Heart left ventricle (tissue), 16 donors: ENCODE data around the gene HDLBP. TPM values are rescaled to one million over a fixed set of nuclear protein-coding genes. Genes with fewer than 3 reads are reported as not detected.

Experiments used
- ATAC-seq, 4 donors: fragments of 200-7000 bp; cut with Tn5 transposase; one replicate each; pipeline ENCODE4 v1.9.1; 2020 to 2022; ENCODE audit warnings: moderate library complexity in 4 of 4, mild to moderate bottlenecking in 3 of 4, moderate number of reproducible peaks in 1 of 4
- DNase-seq, 5 donors: peaks; one replicate each; pipeline ENCODE4 v3.0.0-alpha.2; 2020
- H3K27ac ChIP-seq, 12 donors: fragments of 200-600 bp; sonication (generic) in 4 of 12; one replicate each; pipeline versions ENCODE4 v1.5.0 to v1.8.0; 2016 to 2022; ENCODE audit warnings: mild to moderate bottlenecking in 2 of 12
- H3K27me3 ChIP-seq, 9 donors: fragments of 200-600 bp; sonication (generic) in 2 of 9; one replicate each; pipeline versions ENCODE4 v1.5.1 to v1.8.0; 2016 to 2022; ENCODE audit warnings: mild to moderate bottlenecking in 3 of 9
- H3K36me3 ChIP-seq, 9 donors: fragments of 200-600 bp; sonication (generic) in 2 of 9; one replicate each; pipeline versions ENCODE4 v1.5.0 to v1.8.0; 2018 to 2022; ENCODE audit warnings: mild to moderate bottlenecking in 2 of 9
- H3K4me1 ChIP-seq, 12 donors: fragments of 200-600 bp; sonication (generic) in 4 of 12; one replicate each; pipeline versions ENCODE4 v1.5.0 to v1.8.0; 2016 to 2022; ENCODE audit warnings: mild to moderate bottlenecking in 3 of 12
- H3K4me3 ChIP-seq, 12 donors: fragments of 200-600 bp; sonication (generic) in 4 of 12; one replicate each; pipeline versions ENCODE4 v1.5.0 to v1.8.0; 2017 to 2022; ENCODE audit warnings: mild to moderate bottlenecking in 9 of 12, moderate library complexity in 4 of 12
- H3K9me3 ChIP-seq, 12 donors: fragments of 200-600 bp; sonication (generic) in 4 of 12; one replicate each; pipeline versions ENCODE4 v1.5.0 to v1.8.0; 2016 to 2022; ENCODE audit warnings: mild to moderate bottlenecking in 1 of 12
- POLR2A ChIP-seq, 2 donors: fragments of 450-650 bp; IDR thresholded peaks; one replicate each; pipeline ENCODE4 v1.6.1; 2017; ENCODE audit warnings: antibody characterized with exemption in 2 of 2, mild to moderate bottlenecking in 2 of 2, moderate library complexity in 2 of 2
- WGBS, 4 donors: extraction: QIAGEN DNeasy Blood & Tissue Kit in 2 of 4; methylation state at CpG; one replicate each; pipeline versions ENCODE4 v1.1.5 to v1.1.7; 2013 to 2018; 5-methylcytosine and 5-hydroxymethylcytosine counted together
- intact Hi-C, 10 donors: fragments of 100-400 bp; cut with DNase I; formaldehyde crosslinking; loops; one replicate each; pipeline versions ENCODE4 v1.11.1 to v1.14.2; 2022
- polyA plus RNA-seq, 2 donors: library from polyadenylated mRNA; stranded (reverse); fragments of 200-250 nt; gene quantifications; one replicate each; pipeline ENCODE4 v1.2.3, GENCODE V29; 2013
- total RNA-seq, 9 donors: library from RNA; depleted of rRNA in 2 of 9; stranded (reverse); fragments of >200 nt in 2 of 9; fragmentation: NEBNext Ultra II Directional in 3 of 9; extraction: Animal tissue kit (Norgen Biotek cat#: 25700) in 3 of 9; gene quantifications; one replicate each; pipeline versions ENCODE4 v1.1.0 to v1.2.4, GENCODE V29; 2016 to 2023
- TF ChIP-seq, protein P1 (sequence below), 12 donors: fragments of 200-600 bp; sonication (generic) in 4 of 12; IDR thresholded peaks; one replicate each; pipeline versions ENCODE4 v1.5.0 to v1.8.0; 2018 to 2022; ENCODE audit warnings: antibody characterized with exemption in 12 of 12, mild to moderate bottlenecking in 5 of 12
- donor health status: ischemic (EF 13 %, LVEDD 7.1; RV severe dilation, severe dysfunction).
- donor health status: healthy with polysubstance abuse.
- donor health status: DM: no; HTN: yes; CAD: no.
- donor health status: DM: no; HTN: no; CAD: no.
- donor health status: ischemic (EF 25% LVEDD 6.9; RV normal size, moderate dysfunction).
- donor health status: ischemic (EF 25% LVEDD 5.7; RV mildly dilated, moderate dysfunction).
- donor health status: healthy.
- donor health status: DM: yes; HTN: yes; CAD: no.
- donor health status: ischemic (EF 35%, LVEDD 5.7; RV mildly dilated, moderate dysfunction).
- donor health status: nonischemic (EF 11% LVEDD 7.7; RV severe dilation, severe dysfunction).
- donor health status: DM: yes; HTN: yes; CAD: no.
- donor health status: PGD.
- donor health status: ischemic (EF 29% LVEDD 5.4; RV normal size, mild dysfunction).
- donor health status: nonischemic (EF 23%, LVEDD 6.1; RV moderate dilation, normal function).

HDLBP gene
- total and polyA plus RNA-seq, 11 donors = 220 to 407 (median 343) TPM

DNA sequence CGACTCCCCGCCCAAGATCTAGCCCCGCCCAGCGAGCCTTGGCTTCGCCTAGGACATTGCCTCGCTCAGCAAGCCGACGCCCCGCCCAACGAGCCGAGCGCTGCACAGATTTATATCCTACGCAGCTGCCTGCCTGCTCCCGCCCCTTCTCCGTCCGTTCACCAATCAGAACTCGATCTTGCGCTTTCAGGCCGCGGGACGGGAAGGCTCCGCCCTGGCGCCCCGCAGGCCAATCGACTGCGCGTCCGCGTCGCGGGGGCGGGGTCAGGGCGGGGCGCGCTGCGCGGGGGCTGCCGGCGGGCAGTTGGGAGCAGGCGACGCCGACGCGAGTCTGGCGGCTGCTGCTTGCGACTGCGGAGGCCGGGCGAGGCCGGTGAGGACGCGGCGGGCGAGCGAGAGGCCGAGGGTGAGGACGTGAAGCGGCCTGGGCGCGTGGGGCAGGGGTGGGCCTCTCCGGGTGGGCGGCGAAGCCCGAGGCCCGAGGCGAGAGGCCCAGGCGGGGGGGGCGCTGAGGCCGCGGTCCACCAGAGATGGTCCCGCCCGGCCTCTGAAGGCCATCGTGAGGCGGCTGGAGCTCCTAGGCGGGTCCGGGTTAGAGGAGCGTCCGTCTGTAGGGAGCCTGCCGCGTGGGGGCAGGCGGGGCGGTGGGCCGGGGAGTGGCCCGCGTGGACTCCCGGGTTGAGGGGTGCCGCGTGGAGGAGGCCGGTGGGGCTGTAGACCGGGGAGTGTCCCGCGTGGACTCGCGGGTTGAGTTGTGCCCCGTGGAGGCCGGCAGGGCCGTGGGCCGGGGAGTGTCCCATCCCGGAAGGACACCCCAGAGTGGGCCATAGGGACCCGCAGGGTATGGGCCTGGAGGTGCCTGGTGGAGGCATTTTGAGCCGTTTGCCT is 40.8 kb upstream of the HDLBP start, which contains the start of gene FARP2:
TSS of gene FARP2 (plus strand) at position 303 of the 888 bp plus-strand sequence. CDS start 16,823 bp downstream, outside the sequence.
- H3K9me3 ChIP-seq = no peaks in the 10 kb centered on the region
- peak; percentile 99 to 100 (median 100) for DNase-seq
- H3K4me1 ChIP-seq = peaks cover 0 to 40% (median 19%) of the 10 kb centered on the region in 12 donors
- WGBS, 4 donors = 0 to 3% (median 0%) methylated on average over 16 to 101 of the region's 101 CpGs
- peak within 1 kb of the TSS; percentile 60 to 97 (median 88) for H3K4me3 ChIP-seq
- peak; percentile 91 to 96 (median 94) for ATAC-seq
- H3K36me3 ChIP-seq = peaks cover 0 to 36% (median 33%) of the 10 kb centered on the region in 9 donors
- H3K27ac ChIP-seq = peak within 1 kb of the TSS; percentile 16 to 93 (median 86)
- intact Hi-C loops = loop anchor here in 4 of 10 donors (1.0 to 10.0 kb wide), 6 partner anchors 36 to 259 kb away; partner anchors contain the start of genes HDLBP (in 3 of the 4) and SEPTIN2 (in 3 of the 4)
- no peaks in the 10 kb centered on the region for H3K27me3 ChIP-seq
- TF ChIP-seq, protein P1, sequence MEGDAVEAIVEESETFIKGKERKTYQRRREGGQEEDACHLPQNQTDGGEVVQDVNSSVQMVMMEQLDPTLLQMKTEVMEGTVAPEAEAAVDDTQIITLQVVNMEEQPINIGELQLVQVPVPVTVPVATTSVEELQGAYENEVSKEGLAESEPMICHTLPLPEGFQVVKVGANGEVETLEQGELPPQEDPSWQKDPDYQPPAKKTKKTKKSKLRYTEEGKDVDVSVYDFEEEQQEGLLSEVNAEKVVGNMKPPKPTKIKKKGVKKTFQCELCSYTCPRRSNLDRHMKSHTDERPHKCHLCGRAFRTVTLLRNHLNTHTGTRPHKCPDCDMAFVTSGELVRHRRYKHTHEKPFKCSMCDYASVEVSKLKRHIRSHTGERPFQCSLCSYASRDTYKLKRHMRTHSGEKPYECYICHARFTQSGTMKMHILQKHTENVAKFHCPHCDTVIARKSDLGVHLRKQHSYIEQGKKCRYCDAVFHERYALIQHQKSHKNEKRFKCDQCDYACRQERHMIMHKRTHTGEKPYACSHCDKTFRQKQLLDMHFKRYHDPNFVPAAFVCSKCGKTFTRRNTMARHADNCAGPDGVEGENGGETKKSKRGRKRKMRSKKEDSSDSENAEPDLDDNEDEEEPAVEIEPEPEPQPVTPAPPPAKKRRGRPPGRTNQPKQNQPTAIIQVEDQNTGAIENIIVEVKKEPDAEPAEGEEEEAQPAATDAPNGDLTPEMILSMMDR (IDR thresholded peaks at IDR 0.05) = peak in 1 of 12 donors; percentile 7
- TF ChIP-seq POLR2A (IDR thresholded peaks at IDR 0.05) = peak in 1 of 2 donors; percentile 91

DNA sequence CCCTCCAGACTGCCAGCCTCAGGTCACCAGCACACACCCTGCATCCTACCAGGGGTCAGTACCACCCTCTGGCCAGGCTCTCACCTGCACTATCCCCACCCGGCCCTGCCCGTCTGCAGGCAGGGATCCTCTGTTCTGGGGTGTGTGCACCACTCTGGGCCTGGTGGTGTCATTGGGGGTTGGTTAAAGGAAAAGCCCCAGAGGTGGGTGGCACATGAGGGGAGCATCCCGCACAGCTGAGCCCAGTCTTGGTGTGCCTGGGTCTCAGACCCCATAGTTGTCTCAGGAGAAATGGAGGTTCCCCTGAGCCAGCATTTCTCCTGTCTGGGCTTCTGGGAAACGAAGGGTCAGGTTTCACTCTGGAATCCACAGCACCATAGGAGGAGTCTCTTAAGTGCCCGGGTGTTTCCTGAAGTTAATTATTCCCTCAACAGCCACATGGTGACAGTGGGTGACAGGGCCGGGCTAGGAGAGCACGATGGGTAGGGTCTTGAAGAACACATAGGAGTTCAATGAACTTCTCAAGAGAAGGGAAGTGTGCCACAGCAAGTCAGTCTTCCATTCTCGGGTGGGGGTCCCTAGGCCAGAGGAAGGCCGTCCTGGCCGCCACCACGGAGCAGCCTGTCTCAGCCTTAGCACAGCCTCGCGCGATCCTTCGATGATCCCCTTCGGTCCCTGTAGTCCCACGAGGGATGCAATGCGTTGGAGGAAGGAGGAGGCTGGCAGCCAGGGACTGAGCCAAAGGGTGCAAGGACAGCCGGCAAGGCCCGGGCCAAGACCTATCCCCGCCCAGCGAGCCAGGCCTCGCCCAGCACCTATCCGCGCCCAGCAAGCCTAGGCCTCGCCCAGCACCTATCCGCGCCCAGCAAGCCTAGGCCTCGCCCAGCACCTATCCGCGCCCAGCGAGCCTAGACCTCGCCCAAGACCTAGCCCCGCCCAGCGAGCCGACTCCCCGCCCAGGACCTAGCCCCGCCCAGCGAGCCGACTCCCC is 39.5 kb upstream of the HDLBP start:
- Histone ChIP-seq H3K27ac (peak overlapping the region; percentile 16 to 77 (median 59)), H3K9me3 (no peaks in the 10 kb centered on the region), H3K4me1 (peaks cover 0 to 40% (median 19%) of the 10 kb centered on the region in 12 donors), H3K27me3 (no peaks in the 10 kb centered on the region), H3K4me3 (peak overlapping the region in 9 of 12 donors; percentile 16 to 56 (median 43)), H3K36me3 (peaks cover 0 to 49% (median 45%) of the 10 kb centered on the region in 9 donors)
- peak; percentile 84 to 93 (median 90) for DNase-seq
- WGBS, 4 donors = 22 to 44% (median 27%) methylated on average over 19 to 40 of the region's 40 CpGs
- no peak for TF ChIP-seq POLR2A (IDR thresholded peaks at IDR 0.05)
- TF ChIP-seq, protein P1 (IDR thresholded peaks at IDR 0.05) = no peak
- intact Hi-C loops = loop anchor here in 5 of 10 donors (5.0 to 10.0 kb wide), 4 partner anchors 37 to 260 kb away; partner anchors contain the start of genes HDLBP (in 4 of the 5) and SEPTIN2 (in 4 of the 5)
- ATAC-seq = peak; percentile 54 to 68 (median 64)

DNA sequence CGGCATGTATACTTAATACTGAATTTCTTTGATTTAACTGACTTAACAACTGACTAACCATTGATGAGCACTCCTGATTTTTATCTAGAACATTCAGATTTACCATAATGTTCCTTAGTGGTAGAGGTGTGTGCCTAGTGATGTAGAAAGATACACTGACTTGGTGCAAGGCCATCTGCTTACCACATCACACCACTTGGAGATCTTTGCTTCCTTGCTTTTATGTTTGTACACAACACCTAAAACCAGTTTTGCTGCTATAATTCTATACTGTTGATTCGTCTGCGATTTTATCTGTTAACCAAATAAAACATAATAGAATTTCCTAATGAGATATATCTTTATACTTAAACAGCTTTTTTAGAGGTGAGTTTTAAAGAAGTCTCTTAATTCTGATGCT is 36.8 kb upstream of the HDLBP start:
- H3K4me1 ChIP-seq = peaks cover 0 to 15% (median 6%) of the 10 kb centered on the region in 12 donors
- H3K9me3 ChIP-seq = no peaks in the 10 kb centered on the region
- H3K4me3 ChIP-seq = no peak overlapping the region
- H3K36me3 ChIP-seq = peaks cover 0 to 76% (median 73%) of the 10 kb centered on the region in 9 donors
- ATAC-seq (no peak), DNase-seq (no peak)
- H3K27ac ChIP-seq = no peak overlapping the region
- H3K27me3 ChIP-seq = no peaks in the 10 kb centered on the region
- 94 to 97% (median 95%) methylated on average over 3 of the region's 3 CpGs for WGBS, 4 donors
- intact Hi-C loops = loop anchor here in 5 of 10 donors (2.0 to 10.0 kb wide), 3 partner anchors 15 to 263 kb away; partner anchors contain the start of genes HDLBP (in 3 of the 5) and SEPTIN2 (in 3 of the 5)
- TF ChIP-seq, protein P1 (IDR thresholded peaks at IDR 0.05) = no peak
- TF ChIP-seq POLR2A (IDR thresholded peaks at IDR 0.05) = no peak
